Karpas-422 (cell line): ENCODE data around the gene ADAMTSL3. TPM values are rescaled to one million over a fixed set of nuclear protein-coding genes. Genes with fewer than 3 reads are reported as not detected.

ENCODE experiments used
- DNase-seq: peaks from one replicate; pipeline ENCODE4 v3.0.0-alpha.2; 2015
- H2AFZ ChIP-seq: fragments of 200-600 bp; sonication (generic); 2 replicates; pipeline ENCODE4 v1.6.1; 2014; ENCODE audit warnings: antibody characterized with exemption, low read length, mixed read lengths
- H3K27ac ChIP-seq: fragments of 200-600 bp; sonication (generic); 2 replicates; pipeline ENCODE4 v1.5.1; 2014; ENCODE audit warnings: mild to moderate bottlenecking, low read length, moderate library complexity
- H3K27me3 ChIP-seq: fragments of 200-600 bp; sonication (generic); 2 replicates; pipeline ENCODE4 v1.6.1; 2014; ENCODE audit warnings: low read length, mixed read lengths
- H3K36me3 ChIP-seq: fragments of 200-600 bp; sonication (generic); 2 replicates; pipeline ENCODE4 v1.6.1; 2014; ENCODE audit warnings: low read length, mixed read lengths; ENCODE audit not compliant: insufficient read depth
- H3K4me1 ChIP-seq: fragments of 200-600 bp; sonication (generic); 2 replicates; pipeline ENCODE4 v1.6.1; 2014; ENCODE audit warnings: mild to moderate bottlenecking, low read length, mixed read lengths
- H3K4me2 ChIP-seq: fragments of 200-600 bp; sonication (generic); 2 replicates; pipeline ENCODE4 v1.6.1; 2014; ENCODE audit warnings: low read length, low read depth, mild to moderate bottlenecking; ENCODE audit not compliant: poor library complexity, severe bottlenecking
- H3K4me3 ChIP-seq: fragments of 200-600 bp; sonication (generic); 2 replicates; pipeline ENCODE4 v1.5.1; 2014; ENCODE audit warnings: mild to moderate bottlenecking, antibody characterized with exemption, low read length, mixed read lengths
- H3K79me2 ChIP-seq: fragments of 200-600 bp; sonication (generic); 2 replicates; pipeline ENCODE4 v1.6.1; 2014; ENCODE audit warnings: mild to moderate bottlenecking, low read length, mixed read lengths
- H3K9ac ChIP-seq: fragments of 200-600 bp; sonication (generic); 2 replicates; pipeline ENCODE4 v1.6.0; 2014; ENCODE audit warnings: low read length
- H3K9me2 ChIP-seq: fragments of 200-600 bp; sonication (generic), shearing (Covaris generic); replicated peaks from 2 replicates; pipeline ENCODE4 v1.6.0; 2014; ENCODE audit warnings: mild to moderate bottlenecking, low read length, moderate library complexity; ENCODE audit not compliant: insufficient read depth
- H3K9me3 ChIP-seq: fragments of 300-700, 200-600 bp; sonication (generic); 2 replicates; pipeline ENCODE4 v1.6.1; 2014; ENCODE audit warnings: low read length, mixed read lengths
- H4K20me1 ChIP-seq: fragments of 200-600 bp; sonication (generic); 2 replicates; pipeline ENCODE4 v1.6.1; 2014; ENCODE audit warnings: mild to moderate bottlenecking, antibody characterized with exemption, low read length, low read depth; ENCODE audit not compliant: insufficient read depth
- total RNA-seq: library from RNA; depleted of rRNA; stranded (reverse); fragments of >200 nt; shearing (Covaris generic); gene quantifications from 2 replicates; pipeline ENCODE4 v1.2.3, GENCODE V29; 2014; ENCODE audit warnings: low replicate concordance

ADAMTSL3 gene
- total RNA-seq, 1 experiment from 2014 or later = not detected

DNA sequence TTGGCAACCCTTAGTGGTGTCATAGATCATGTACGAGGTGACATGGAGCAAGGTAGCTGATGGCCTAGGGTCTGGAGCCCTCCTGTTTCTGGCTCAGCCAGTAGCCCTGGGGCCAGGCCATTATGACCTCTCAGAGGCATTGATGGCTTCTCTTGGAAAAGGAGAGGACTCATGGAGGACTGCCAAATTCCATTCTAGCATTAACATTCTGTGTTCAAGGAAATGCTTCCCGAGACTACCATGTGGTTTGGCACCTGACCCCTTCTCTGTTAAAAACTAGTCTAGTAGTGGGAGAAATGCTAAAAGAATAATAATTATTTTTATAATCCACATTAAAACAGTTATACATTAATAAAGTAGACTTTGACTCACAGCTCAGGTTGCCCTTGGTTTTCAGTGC, 40.2 kb upstream of the ADAMTSL3 start:
- H3K27ac ChIP-seq = no peak overlapping the region
- H4K20me1 ChIP-seq = no peaks in the 10 kb centered on the region
- no peak overlapping the region for H3K4me2 ChIP-seq
- DNase-seq = no peak
- no peaks in the 10 kb centered on the region for H3K4me1 ChIP-seq
- H3K9me2 ChIP-seq = no peaks in the 10 kb centered on the region
- H3K36me3 ChIP-seq = no peaks in the 10 kb centered on the region
- H3K27me3 ChIP-seq = no peaks in the 10 kb centered on the region
- H3K9me3 ChIP-seq = no peaks in the 10 kb centered on the region
- H2AFZ ChIP-seq = no peak overlapping the region
- no peaks in the 10 kb centered on the region for H3K79me2 ChIP-seq
- no peak overlapping the region for H3K4me3 ChIP-seq
- H3K9ac ChIP-seq = no peak overlapping the region

DNA sequence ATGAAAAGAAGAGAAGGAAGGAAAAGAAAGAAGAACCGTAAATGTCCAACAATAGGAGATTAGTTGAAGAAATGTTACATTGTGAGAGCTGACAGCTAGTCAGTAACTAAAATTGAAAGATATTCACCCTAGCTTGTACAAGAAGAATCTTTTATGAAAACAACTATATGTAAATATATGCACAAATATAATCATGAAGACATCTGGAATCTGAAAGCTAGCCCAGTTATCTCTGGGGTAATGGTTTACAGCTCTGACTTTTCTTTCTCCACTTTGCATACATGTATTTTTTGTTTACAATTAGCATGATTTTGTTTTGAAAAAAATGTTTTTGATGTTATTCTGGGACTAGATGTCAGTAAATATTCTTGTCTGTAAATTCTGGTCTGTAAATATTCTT, 37.1 kb upstream of the ADAMTSL3 start:
- H4K20me1 ChIP-seq = no peaks in the 10 kb centered on the region
- no peaks in the 10 kb centered on the region for H3K27me3 ChIP-seq
- no peak overlapping the region for H3K4me3 ChIP-seq
- no peaks in the 10 kb centered on the region for H3K9me2 ChIP-seq
- H3K9me3 ChIP-seq = no peaks in the 10 kb centered on the region
- no peaks in the 10 kb centered on the region for H3K79me2 ChIP-seq
- H3K9ac ChIP-seq = no peak overlapping the region
- no peak overlapping the region for H3K4me2 ChIP-seq
- H3K4me1 ChIP-seq = no peaks in the 10 kb centered on the region
- no peak for DNase-seq
- H3K36me3 ChIP-seq = no peaks in the 10 kb centered on the region
- no peak overlapping the region for H2AFZ ChIP-seq
- H3K27ac ChIP-seq = no peak overlapping the region

DNA sequence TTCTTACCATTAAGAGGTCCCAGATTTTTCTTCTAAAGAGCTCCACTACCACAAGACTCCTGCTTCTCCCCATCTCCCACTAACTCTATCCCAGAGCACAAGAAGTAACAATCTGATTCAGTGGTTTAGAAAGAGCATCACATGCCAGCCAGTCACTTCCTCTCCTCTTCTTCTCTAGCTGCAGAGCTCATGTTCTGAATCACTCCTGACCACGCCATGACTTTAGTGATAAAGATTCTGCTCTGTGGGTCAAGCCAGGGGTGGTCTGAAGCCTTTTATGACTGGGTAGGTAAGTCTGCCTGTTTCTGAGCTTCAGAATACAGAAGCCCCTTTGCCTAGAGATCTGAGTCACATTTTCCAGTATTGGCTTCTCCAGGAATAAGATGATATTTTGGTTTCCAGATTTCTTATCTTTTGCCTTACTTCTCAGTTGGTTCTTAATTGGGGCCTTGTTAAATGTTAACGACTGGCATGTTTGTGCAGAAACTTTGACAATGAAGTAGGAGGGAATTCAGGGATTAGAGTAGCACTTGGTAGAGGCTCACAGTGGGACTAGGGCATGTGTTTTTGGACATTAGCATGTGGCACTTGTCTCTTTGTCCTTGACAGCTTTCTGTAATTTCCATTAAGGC, 27.6 kb upstream of the ADAMTSL3 start:
- Histone ChIP-seq H4K20me1 (no peaks in the 10 kb centered on the region), H3K79me2 (no peaks in the 10 kb centered on the region), H3K4me3 (no peak overlapping the region), H3K27ac (no peak overlapping the region), H3K9me3 (no peaks in the 10 kb centered on the region), H3K4me1 (no peaks in the 10 kb centered on the region), H3K9me2 (no peaks in the 10 kb centered on the region), H2AFZ (no peak overlapping the region), H3K9ac (no peak overlapping the region), H3K27me3 (no peaks in the 10 kb centered on the region), H3K4me2 (no peak overlapping the region), H3K36me3 (no peaks in the 10 kb centered on the region)
- DNase-seq = no peak

DNA sequence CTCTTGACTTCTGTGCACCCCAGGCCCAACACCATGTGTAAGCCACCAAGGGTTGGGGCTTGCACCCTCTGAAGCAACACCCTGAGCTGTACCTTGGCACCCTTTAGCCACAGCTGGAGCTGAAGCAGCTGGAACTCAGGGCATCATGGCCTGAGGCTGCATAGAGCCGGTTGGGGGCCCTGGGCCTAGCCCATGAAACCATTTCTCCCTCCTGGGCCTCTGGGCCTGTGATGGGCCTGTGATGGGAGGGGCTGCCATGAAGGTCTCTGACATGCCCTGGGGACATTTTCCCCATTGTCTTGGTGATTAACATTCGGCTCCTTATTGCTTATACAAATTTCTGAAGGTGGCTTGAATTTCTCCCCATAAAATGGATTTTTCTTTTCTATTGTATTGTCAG, 22.4 kb upstream of the ADAMTSL3 start:
- no peak overlapping the region for H3K27ac ChIP-seq
- H3K9ac ChIP-seq = no peak overlapping the region
- H3K9me3 ChIP-seq = no peaks in the 10 kb centered on the region
- H3K4me2 ChIP-seq = no peak overlapping the region
- H3K9me2 ChIP-seq = no peaks in the 10 kb centered on the region; the same call in 1 of the 2 replicates
- no peaks in the 10 kb centered on the region for H4K20me1 ChIP-seq
- no peaks in the 10 kb centered on the region for H3K4me1 ChIP-seq
- no peaks in the 10 kb centered on the region for H3K79me2 ChIP-seq
- no peaks in the 10 kb centered on the region for H3K27me3 ChIP-seq
- no peak for DNase-seq
- no peak overlapping the region for H3K4me3 ChIP-seq
- H3K36me3 ChIP-seq = no peaks in the 10 kb centered on the region
- H2AFZ ChIP-seq = no peak overlapping the region

DNA sequence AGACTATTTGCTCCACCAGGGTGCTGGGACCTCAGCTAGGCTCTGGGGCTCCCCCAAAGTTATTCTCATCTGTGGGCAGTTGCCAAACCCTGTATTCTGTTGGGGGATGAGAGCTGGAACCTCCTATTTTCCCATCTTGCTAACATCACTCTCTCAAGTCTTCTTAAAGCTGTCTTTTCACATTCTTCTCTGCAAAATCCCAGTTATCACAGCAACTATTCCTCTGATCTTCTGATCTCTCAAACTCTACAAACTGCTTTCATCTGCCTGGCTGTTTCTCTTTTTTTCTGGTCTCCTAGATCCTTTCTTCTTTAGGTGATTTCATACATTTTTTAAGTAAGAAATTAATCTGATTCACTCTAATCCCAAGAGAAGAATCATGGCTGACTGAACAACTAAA, 10.7 kb upstream of the ADAMTSL3 start:
- no peak overlapping the region for H3K9ac ChIP-seq
- H3K36me3 ChIP-seq = no peaks in the 10 kb centered on the region
- no peaks in the 10 kb centered on the region for H3K79me2 ChIP-seq
- H2AFZ ChIP-seq = no peak overlapping the region
- no peaks in the 10 kb centered on the region for H4K20me1 ChIP-seq
- DNase-seq = no peak
- no peaks in the 10 kb centered on the region for H3K27me3 ChIP-seq
- H3K27ac ChIP-seq = no peak overlapping the region
- no peak overlapping the region for H3K4me2 ChIP-seq
- no peaks in the 10 kb centered on the region for H3K9me2 ChIP-seq
- no peak overlapping the region for H3K4me3 ChIP-seq
- no peaks in the 10 kb centered on the region for H3K4me1 ChIP-seq
- H3K9me3 ChIP-seq = peaks cover 6% of the 10 kb centered on the region; the same call in 1 of the 2 replicates

DNA sequence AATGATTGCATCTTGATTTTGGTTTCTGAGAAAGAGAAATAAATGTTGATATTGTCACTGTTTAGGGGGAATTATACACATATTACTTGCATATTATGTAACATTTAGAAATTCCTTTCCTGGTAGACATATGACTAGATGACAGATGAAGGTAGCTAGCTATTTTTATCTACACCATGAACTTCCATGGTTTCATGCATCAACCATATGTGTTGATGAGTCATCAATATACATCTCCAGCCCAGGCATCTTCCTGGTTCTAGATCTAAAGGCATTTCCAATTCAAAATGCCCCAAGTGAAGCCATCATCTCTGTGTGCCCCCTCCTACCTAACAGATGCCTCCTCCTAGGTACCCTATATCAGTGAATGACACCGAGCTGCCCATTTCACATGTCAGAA, 9.5 kb upstream of the ADAMTSL3 start:
- Histone ChIP-seq H3K4me3 (no peak overlapping the region), H3K36me3 (no peaks in the 10 kb centered on the region), H3K27me3 (no peaks in the 10 kb centered on the region), H3K9ac (no peak overlapping the region), H2AFZ (no peak overlapping the region), H3K27ac (no peak overlapping the region), H3K79me2 (no peaks in the 10 kb centered on the region), H3K9me3 (peaks cover 6% of the 10 kb centered on the region; the same call in 1 of the 2 replicates), H4K20me1 (no peaks in the 10 kb centered on the region), H3K4me2 (no peak overlapping the region), H3K4me1 (no peaks in the 10 kb centered on the region), H3K9me2 (no peaks in the 10 kb centered on the region)
- no peak for DNase-seq

DNA sequence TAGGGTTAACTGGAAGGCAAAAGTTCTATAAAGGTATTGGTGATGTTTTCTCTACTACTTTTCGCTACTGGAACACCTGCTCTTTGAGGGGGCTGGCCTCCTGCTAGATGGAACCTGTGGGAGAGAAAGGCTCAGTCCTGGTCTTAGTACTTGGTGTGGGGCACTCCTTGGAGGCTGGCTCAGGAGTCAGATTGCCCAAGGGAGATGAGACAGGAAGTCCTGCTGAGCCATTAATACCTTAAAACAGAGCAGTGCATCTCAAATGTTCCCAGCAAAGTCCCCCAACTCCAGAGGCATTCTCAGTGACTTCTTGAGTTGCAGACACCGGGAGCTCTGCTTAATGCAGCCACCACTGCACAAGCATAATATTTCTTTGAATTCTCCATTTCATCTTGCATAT, 3.1 kb upstream of the ADAMTSL3 start:
- Histone ChIP-seq H3K4me3 (no peak overlapping the region), H3K4me1 (no peaks in the 10 kb centered on the region), H4K20me1 (no peaks in the 10 kb centered on the region), H3K79me2 (no peaks in the 10 kb centered on the region), H3K27ac (no peak overlapping the region), H3K9ac (no peak overlapping the region), H3K9me3 (no peaks in the 10 kb centered on the region; the same call in 1 of the 2 replicates), H3K9me2 (no peaks in the 10 kb centered on the region), H2AFZ (no peak overlapping the region), H3K27me3 (no peaks in the 10 kb centered on the region), H3K36me3 (no peaks in the 10 kb centered on the region), H3K4me2 (no peak overlapping the region)
- DNase-seq = no peak

DNA sequence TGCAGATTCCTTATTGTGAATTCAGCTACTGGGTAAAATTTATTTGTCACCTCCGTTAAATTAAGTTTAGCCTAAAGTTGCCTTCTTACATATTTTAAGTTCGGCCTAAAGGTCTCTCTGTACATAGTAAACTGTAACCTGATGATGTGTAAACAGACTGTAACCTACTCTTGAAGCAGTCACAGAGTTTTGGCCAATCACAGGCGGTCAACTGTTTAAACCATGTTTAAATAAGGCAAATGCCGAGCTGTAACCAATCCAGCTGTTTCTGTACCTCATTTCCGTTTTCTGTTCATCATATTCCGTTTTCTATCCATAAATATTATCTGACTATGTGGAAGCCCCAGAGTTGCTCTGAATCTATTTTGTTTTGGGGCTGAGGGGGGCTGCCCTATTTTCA, 2.4 kb upstream of the ADAMTSL3 start:
- Histone ChIP-seq H3K9me3 (no peaks in the 10 kb centered on the region; the same call in 1 of the 2 replicates), H3K27ac (no peak overlapping the region), H3K9ac (no peak overlapping the region), H3K79me2 (no peaks in the 10 kb centered on the region), H4K20me1 (no peaks in the 10 kb centered on the region), H3K4me2 (no peak overlapping the region), H3K27me3 (no peaks in the 10 kb centered on the region), H3K4me3 (no peak overlapping the region), H3K36me3 (no peaks in the 10 kb centered on the region), H3K9me2 (no peaks in the 10 kb centered on the region), H3K4me1 (no peaks in the 10 kb centered on the region), H2AFZ (no peak overlapping the region)
- no peak for DNase-seq
